Epithelial cell of prostate (primary cell): ENCODE data around the gene THBD.
A peak's percentile ranks its signal among the peaks of the same experiment; 100 is the strongest.

Experiments used
- DNase-seq: peaks from one replicate; pipeline ENCODE4 v3.0.0-alpha.2; 2011; ENCODE audit warnings: low read depth, low spot score
- H3K27ac ChIP-seq: fragments of 450-650 bp; 2 replicates; pipeline ENCODE4 v1.5.1; 2017; ENCODE audit warnings: mild to moderate bottlenecking

The THBD gene

DNA sequence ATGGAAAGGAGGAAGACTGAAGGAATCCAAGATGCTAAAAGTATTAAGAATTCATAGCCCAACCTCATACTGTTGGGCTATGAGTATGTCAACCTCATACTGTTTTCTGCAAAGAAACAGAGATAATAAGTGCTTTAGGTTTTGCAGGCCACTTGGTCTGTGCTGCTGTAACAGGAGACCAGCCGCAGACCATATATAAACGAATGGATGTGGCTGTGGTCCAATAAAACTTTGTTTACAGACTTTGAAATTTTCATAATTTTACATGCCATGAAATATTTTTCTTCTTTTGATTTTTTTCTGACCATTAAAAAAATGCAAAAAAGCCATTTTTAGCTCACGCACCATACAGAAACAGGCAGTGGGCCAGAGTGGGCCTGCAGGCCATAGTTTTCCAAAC, 13.7 kb upstream of the THBD start:
- DNase-seq: no peak
- H3K27ac ChIP-seq: no peak overlapping the region

DNA sequence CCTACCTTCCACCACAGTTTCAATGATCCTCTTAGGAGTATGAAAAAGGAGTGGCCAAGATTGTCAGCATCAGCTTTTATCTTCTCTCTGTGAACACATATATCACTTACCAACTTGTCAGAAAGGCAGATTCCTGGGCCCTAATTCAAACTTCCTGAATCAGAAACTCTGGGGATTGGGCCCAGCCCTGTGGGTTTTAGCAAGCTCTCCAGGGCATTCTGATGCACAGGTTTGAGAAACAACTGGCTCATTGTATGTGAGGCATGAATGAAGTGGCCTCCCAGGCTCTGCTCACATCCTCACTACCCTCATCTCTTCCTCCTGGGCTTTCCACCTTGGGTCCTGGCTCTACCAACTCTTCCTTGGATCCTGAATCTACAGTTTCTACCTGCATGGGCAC, 13.2 kb upstream of the THBD start:
- no peak overlapping the region for H3K27ac ChIP-seq
- no peak for DNase-seq

DNA sequence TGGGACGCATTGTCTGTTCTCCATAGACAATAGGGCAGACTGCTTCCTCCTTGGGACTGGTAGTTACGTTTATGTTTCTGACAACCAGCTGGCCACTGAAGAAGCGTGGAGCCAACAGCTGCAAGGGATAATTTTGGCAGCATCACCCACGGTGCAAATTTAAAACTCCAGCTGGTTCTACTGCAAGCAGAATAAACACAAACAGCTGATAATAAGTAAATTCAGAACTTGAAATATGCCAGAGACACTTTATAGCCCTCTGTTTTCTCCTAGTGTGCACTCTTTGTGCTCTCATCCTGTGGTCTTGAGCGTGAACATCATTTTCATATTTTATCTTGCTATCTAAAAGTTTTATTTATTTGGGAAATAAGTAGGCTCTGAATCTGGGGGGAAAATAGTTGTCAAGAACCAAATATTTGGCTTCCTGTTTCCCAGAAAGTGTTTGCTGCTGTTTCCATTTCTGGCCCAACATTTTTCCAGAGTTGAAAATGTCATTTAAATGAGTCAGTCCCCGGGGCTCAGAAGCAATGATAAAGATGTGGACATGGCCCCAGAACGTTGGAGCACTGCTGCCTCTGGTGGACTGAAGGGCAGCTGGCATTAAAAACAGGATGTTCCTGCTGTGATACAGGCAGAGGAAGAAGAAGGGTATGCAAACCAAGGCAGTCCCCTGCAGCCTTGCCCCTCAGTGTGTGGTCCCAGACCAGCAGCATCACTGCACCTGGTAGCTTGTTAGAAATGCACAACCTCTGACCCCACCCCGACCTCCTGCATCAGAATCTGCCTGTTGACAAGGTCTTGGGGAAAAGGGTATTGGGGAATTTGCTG, 12.5 kb upstream of the THBD start:
- no peak for DNase-seq
- H3K27ac ChIP-seq: no peak overlapping the region

DNA sequence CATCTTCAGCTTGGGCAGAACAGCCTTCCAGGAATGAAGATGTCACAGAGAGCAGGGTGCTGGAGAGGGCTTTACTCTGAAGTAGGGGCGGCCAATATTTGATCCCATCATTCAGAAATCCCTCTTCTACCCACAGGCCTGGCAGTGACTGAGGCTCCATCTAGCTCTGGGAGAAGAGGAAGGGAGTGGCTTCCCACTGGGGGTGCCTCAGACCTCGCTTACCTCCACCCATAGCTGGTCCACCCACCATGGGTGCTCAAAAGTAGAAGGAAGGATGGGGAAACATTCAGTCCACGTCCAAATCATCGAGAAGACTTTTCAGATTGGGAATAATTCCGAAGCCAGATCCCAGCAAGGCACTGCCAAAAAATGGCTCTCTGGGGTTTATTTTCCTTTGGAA, 11.8 kb upstream of the THBD start:
- no peak for DNase-seq
- H3K27ac ChIP-seq: no peak overlapping the region

DNA sequence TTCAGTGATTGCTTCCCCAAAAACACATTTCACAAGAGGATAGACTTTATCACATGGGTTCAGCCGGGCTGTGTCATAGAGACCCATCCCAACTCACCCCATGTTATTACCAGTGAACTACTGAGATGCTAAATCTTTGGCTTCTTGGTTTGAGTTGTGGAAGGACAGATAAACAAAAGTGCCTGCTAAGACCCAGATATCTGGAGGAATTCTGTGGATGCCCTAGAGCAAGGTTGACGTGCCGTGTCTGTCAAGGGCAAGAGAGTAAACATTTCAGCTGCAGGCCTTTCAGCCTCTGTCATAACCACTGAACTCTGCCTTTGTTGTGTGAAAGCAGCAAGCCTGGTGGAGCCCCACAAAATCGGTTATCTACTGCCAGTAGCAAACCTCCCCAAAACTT, 11.2 kb upstream of the THBD start:
- DNase-seq: no peak
- H3K27ac ChIP-seq: no peak overlapping the region

DNA sequence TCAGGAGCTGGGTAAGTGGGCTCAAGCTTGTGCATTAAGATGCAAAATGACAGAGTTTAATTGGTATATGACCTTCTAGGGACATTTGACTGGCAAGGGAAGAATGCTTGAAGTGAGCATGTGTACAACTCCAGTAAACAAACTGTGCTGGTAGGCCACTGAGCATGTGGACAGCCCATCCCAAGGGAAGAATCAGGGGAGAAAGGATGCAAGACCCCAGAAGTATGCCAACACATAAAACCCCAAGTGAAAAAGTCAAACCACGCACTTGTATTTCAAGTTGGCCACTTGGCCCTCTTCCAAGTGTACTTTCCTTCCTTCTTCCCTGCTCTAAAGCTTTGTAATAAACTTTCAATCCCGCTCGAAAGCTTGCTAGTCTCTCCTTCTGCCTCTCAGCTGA, 10.4 kb upstream of the THBD start:
- H3K27ac ChIP-seq: no peak overlapping the region
- DNase-seq: no peak

DNA sequence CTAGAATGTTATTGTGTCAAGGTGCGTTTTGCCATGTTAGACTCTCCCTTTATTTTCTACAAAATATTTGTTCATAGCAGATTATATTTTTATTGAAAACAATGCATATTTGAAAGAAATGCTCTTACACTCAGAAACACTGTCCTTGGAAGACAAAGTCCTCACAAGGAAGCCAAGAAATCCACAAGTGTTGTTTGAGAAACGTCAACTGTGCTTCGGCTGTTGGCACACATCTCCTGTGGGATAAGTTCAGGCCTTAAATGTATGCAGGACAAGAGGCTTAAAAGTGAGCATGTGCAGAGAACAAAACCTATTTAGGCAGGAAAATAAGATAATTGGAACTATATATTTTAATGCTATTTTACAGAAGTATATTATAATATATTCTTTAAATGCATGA, 9.5 kb upstream of the THBD start:
- DNase-seq: no peak

DNA sequence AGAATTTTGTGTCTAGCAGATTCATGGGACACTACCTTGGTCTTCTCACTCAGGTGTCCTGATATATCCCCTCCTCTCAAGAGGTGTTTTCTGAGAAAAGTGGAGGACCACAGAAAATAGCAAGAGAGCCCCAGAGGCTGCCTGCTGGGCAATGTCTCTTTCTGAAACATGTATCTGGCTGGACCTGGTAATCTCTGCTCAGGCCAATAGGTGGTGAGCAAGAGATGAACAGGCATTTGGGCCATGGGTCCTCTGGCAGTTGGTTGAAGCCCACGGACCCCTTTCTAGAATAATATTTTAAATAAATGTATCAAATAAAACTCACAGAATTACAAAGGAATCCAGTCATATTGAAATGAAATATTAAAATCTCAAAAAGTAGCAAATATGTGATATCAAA, 8.8 kb upstream of the THBD start:
- no peak overlapping the region for H3K27ac ChIP-seq
- DNase-seq: no peak

More for the DNA sequence above, 9.5 kb upstream of the THBD start:
- no peak overlapping the region for H3K27ac ChIP-seq

DNA sequence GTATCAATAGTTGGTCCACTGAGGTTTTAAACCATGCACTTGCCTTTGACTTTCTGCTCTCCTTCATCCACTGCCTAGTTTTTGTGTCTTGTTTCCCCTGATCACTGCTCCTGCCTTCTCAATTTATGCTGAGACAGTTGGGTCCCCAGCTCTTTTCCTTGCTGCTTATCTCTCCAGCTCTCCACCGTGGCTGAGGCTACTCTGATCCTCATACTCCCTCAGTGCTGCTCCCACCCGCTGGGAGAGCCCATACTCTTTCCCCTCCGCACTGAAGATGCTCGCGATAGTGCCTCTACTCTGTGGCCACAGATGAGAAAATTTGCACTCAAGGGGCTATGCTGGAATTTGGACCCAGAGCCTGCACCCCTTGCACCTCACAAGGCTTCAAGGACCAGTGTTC, 3.4 kb upstream of the THBD start:
- DNase-seq: no peak
- no peak overlapping the region for H3K27ac ChIP-seq

DNA sequence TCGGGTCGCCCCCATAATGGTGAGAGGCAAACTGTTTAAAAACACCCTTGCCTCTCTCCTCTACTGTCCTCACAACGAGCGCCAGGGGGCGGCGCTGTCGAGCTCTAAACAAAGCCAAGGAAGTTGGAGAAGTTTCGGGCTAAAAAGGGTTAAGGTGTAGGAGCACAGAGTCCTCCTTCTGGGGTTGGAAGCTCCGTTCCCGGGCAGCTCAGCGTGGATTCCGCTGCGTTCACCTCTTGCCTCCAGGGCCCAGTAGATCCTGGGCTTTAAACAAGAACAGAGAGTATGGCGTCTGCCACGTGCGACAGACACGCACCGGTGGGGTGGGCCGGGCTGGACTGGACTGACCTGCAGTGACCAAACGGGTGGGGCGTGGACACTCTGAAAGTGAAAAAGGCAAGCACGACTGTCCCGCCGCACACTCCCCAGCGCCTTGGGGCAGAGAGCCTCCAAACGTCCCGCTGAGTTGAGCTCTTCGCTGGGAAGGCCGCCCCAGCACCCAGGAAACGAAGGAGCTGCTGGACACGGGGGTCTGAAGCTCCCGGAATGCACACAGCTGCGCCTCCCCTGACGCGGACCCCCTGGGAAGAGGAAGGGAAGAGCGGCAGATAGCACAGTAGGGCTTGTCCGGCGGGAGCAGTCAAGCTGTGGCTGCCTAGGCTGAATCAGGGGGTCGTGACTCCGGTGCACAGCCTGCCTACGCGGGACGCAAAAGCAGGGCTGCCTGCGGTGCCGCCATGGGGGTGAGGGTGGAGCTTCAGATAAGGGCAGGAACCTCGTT, 1.6 kb upstream of the THBD start:
- peak overlapping the region; percentile 87 for H3K27ac ChIP-seq
- DNase-seq: peak; percentile 52

DNA sequence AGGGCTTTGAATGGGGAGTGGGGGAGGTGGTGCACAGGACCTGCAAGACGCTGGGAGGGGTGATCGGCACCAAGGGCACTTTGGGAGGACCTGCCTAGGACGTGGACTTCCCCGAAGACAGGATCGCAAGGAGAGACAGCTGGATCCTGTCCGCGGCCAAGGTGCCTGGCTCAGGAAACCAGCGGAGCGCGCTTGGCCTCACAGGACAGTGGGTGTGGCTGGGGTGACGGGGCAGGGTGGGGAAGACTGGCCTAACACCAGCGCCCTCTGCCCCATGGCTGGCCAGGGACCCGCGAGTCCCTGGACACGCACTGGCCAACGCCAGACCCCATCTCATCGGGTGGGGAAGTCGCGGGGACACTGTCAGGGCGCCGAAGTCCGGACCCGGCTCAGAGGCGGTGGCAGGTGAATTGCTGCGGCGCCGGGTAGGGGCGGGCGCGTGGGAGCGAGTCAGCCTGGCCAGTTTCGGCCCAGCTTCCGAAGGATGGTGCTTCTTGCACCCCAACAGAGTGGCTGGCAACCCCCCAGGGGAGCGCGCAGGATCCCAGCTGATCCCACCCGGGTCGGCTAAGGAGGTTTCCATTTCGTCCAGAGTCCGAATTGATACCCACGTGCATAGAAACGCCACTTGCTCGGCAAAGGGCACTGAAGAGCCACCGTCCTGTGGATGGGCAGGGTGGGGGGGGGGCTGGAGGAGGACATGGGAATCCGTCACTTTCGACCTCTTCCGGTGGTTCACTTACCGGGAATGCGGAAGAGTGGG, 785 bp upstream of the THBD start:
- no peak for DNase-seq
- H3K27ac ChIP-seq: peak overlapping the region; percentile 87

DNA sequence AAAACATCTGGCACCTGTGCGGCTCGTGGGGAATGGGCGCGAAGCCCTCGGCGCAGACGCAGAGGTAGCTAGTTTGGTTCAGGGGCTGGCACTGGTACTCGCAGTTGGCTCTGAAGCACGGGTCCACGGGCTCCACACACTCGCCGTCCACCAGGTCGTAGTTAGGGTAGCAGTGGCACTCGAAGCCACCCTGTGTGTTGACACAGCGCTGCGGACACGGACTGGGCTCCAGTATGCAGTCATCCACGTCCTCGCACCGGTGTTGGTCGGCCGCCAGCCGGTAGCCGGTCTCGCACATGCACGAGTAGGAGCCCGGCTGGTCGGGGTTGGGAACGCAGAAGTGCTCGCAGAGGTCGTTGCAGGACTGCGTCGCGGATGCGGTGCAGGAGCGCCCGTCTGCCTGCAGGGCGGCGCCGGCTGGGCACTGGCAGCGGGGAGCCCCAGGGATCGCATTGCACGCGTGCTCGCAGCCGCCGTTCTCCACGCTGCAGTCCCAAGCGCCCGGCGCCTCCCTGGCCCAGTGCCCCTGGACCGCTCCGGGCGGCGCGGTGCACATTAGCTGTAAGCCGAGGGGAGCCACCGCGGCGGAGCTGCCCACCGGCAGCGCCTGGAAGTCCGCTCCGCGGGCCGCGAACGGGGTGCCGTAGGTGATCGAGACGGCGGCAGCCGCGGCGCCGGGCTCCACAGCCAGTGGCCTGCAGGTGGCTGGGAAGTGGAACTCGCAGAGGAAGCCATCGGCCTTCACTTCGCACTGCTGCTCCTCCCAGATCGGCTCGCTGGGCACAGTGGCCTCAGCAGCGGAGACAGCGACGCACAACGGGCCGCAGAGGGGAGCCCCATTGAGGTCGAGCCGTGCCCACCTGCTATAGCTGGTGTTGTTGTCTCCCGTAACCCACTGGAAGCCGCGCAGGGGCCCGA, 930 bp downstream of the THBD start:
- no peak for DNase-seq
- peak overlapping the region; percentile 87 for H3K27ac ChIP-seq

DNA sequence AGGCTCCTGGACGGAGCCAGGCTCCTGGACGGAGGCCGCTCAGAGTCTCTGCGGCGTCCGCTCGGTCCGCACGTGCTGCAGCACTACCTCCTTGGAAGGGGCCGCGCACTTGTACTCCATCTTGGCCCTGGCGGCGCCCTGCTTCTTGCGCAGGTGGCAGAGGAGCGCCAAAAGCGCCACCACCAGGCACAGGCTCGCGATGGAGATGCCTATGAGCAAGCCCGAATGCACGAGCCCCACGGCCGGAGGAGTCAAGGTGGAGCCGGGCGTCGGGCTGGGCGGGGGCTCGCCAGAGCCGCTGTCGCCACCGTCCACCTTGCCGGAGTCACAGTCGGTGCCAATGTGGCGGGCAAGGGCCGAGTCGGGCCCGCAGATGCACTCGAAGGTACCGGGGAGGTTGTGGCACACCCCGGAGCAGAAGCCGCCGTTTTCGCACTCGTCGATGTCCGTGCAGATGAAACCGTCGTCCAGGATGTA, 1.7 kb downstream of the THBD start:
- H3K27ac ChIP-seq: no peak overlapping the region
- DNase-seq: no peak

DNA sequence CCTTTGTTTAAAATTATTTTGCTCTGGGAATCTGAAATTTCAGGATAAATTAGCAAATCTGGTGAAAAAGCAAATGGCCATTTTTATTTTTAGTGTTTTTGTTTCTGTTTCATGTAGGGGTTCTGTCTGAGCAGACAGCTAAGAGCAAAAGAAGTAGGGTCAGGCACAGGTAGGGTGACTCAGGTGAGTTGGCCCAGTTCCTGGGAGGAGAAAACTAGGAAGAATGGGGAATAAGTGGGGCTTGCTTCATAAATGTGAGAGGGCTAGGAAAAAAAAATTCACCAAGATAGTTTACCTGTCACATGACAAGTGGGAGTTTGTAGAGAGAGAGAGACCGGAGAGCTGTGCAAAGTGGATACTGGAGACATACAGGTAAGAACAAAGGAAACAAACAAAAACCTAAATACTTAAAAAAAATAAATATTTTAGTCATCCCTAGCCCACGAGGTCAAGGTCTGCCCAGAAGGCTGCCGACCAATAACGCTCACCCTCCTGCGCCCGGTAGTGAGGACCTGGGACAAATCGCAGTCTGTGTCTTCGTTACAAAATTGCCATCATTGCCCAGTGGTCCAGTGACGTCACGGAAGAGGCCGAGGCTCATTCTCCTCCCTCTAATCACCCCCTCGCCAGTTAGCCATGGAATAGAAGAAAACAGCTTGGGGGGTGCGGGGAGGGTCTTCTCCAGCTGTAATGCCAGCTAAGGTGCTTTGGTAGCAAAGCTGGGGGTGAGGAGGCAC, 2.3 kb downstream of the THBD start:
- H3K27ac ChIP-seq: no peak overlapping the region
- no peak for DNase-seq

DNA sequence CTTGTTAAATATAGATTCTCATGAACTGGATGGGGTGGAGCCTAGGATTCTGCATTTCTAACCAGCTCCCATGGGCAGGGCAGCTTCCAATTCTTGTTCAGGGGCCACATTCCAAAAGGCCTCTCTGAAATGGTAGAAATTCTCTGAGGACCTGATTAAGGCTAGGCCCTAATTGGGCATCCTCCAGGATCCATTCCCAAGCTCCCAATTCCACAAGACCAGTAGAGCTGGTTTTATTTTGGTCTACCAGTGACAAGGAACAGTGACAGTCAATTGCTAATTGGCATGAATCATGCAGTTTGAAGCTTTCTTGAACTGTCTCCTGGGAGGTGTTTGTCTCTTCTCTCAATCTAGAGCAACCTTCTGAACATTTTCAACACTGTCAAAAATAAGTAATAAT, 3.0 kb downstream of the THBD start:
- DNase-seq: no peak
- no peak overlapping the region for H3K27ac ChIP-seq

DNA sequence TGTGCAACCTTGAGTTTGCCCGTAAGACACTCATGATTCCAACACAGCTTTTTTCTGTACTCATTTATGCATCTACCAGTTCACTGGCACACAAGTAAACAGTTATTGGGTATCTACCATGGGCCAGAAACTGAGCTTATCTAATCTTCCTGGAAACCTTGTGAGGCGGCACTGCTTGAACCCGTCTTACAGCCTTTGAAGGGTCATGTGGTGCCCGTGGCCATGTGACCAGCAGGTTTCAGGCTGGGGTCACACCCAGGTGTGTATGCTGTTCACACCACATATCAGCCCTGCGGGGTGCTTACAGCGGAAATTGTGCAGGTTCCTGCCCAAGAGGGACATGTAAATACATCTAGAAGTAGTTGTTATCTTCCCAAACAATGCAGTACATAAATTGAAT, 6.1 kb downstream of the THBD start:
- DNase-seq: no peak
- no peak overlapping the region for H3K27ac ChIP-seq

DNA sequence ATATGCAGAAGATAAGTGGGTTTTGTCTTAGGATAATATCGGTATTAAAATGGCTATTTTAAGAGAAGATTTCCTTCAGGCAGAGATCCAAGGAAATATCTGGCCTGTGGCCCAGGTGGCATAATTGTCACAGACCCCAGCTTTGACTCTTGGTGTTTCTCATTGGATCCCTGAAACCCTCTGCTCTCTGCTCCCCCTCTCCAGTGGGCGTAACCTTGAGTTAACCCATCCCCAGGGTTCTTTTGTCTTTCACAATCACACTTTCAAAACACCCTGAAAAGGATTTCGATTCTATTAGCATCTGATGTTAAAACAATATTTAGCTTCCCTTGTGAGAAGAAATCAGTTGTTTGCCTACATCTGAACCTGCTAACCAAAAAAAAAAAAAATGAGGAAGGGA, 7.2 kb downstream of the THBD start:
- no peak for DNase-seq
- H3K27ac ChIP-seq: no peak overlapping the region

DNA sequence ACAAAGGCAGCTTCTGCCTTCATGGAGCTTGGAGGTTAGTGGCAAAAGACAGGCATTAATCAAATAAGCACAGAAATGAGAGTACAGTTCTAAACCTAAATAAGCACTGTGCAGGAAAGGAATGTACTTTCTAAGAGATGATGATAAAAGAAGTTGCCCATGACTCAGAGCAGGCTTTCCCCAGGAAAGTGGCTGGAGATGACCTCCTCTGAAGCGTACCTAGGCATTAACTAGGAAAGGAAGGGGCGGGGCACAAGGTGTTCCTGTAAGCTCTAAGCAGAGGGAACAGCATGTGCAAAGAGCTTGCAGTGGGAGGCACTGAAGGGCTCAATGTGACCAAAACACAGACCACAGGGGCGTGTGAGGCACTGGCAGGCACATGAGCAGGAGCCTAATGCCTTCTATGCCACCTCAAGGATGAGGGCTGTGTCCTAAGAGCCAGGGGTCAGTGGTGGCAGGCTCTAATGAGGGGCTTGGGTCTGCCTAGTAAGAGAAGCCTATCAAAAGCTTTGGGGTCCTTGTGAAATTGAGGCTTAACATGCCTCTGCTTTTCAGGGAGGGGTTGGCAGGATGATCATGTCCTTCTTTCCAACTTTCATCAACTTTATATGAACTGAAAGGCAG, 9.5 kb downstream of the THBD start:
- DNase-seq: no peak
- no peak overlapping the region for H3K27ac ChIP-seq
